Ovary (tissue), 9 donors: ENCODE results near the gene YWHAB. TPM values are rescaled to one million over a fixed set of nuclear protein-coding genes. Genes with fewer than 3 reads are reported as not detected.

Experiments used
- DNase-seq, 5 donors: peaks; one replicate each; pipeline ENCODE4 v3.0.0-alpha.2; 2019 to 2020
- H3K27ac ChIP-seq, 2 donors: fragments of 200-600 bp; one replicate each; pipeline versions ENCODE4 v1.5.1 to v1.8.0; 2019 to 2022
- H3K27me3 ChIP-seq: fragments of 200-600 bp; one replicate; pipeline ENCODE4 v1.8.0; 2022
- H3K36me3 ChIP-seq: fragments of 200-600 bp; sonication (generic); one replicate; pipeline ENCODE4 v1.5.1; 2019
- H3K4me1 ChIP-seq: one replicate; pipeline ENCODE4 v1.8.1; 2013; ENCODE audit warnings: mild to moderate bottlenecking, moderate library complexity; ENCODE audit not compliant: insufficient read depth
- H3K4me3 ChIP-seq: fragments of 200-600 bp; sonication (generic); one replicate; pipeline ENCODE4 v1.5.1; 2017
- H3K9me3 ChIP-seq, 2 donors: fragments of 200-600 bp in 1 of 2; sonication (generic) in 1 of 2; one replicate each; pipeline versions ENCODE4 v1.5.1 to v1.8.1; 2013 to 2019; ENCODE audit warnings: mild to moderate bottlenecking in 1 of 2, moderate library complexity in 1 of 2
- CTCF ChIP-seq, 3 donors: fragments of 450-650 bp in 2 of 3; fragments of 200-600 bp in 1 of 3; IDR thresholded peaks; one replicate each; pipeline versions ENCODE4 v1.5.1 to v1.8.0; 2016 to 2022; ENCODE audit warnings: antibody characterized with exemption in 3 of 3, mild to moderate bottlenecking in 1 of 3
- EP300 ChIP-seq: sonication (generic); formaldehyde crosslinking; IDR thresholded peaks from one replicate; pipeline ENCODE4 v1.6.1; 2017; ENCODE audit warnings: antibody characterized with exemption
- POLR2A ChIP-seq: fragments of 450-650 bp; IDR thresholded peaks from one replicate; pipeline ENCODE4 v1.6.1; 2017; ENCODE audit warnings: antibody characterized with exemption, mild to moderate bottlenecking, moderate library complexity
- WGBS, 3 donors: extraction: QIAGEN DNeasy Blood & Tissue Kit in 1 of 3; methylation state at CpG; one replicate each; pipeline versions ENCODE4 v1.1.5 to v1.1.7; 2013 to 2017; 5-methylcytosine and 5-hydroxymethylcytosine counted together
- intact Hi-C, 4 donors: fragments of 100-400 bp; cut with DNase I; formaldehyde crosslinking; loops; one replicate each; pipeline versions ENCODE4 v1.11.0 to v1.15.1; 2022 to 2023
- polyA plus RNA-seq, 2 donors: library from polyadenylated mRNA; stranded (reverse); fragments of 200-250 nt in 1 of 2; fragments of 350-450 nt in 1 of 2; fragmentation: Illumina TruSeq in 1 of 2; extraction: RNeasy Lipid Tissue Mini Kit (QIAGEN cat#74804) in 1 of 2; gene quantifications; one replicate each; pipeline ENCODE4 v1.2.3, GENCODE V29; 2013 to 2014
- total RNA-seq, 7 donors: library from RNA; depleted of rRNA in 2 of 7; stranded (reverse); fragments of >200 nt in 2 of 7; fragmentation: NEBNext Ultra II Directional in 3 of 7; extraction: Animal tissue kit (Norgen Biotek cat#: 25700) in 3 of 7; gene quantifications; one replicate each; pipeline versions ENCODE4 v1.1.0 to v1.2.4, GENCODE V29; 2016 to 2023
- donor health status: DM: no; HTN: no; CAD: no; lungs with moderate emphysema.
- donor health status: DM: no; HTN: no; CAD: no.
- donor health status: Bipolar disorder and iron deficiency.
- donor health status: DM: yes; HTN: yes; CAD: no.
- donor health status: DM: no; HTN: no; CAD: no.
- donor health status: DM: yes; HTN: yes; CAD: no.

The YWHAB gene
- total and polyA plus RNA-seq, 9 donors = 55.1 to 252 (median 117) TPM

- H3K9me3 ChIP-seq = no peaks in the 10 kb centered on the region
- WGBS, 3 donors = 55 to 77% (median 69%) methylated on average over 4 of the region's 4 CpGs
- intact Hi-C loops = no loop called here
- no peaks in the 10 kb centered on the region for H3K27me3 ChIP-seq
- H3K4me1 ChIP-seq = no peaks in the 10 kb centered on the region
- no peak overlapping the region for H3K4me3 ChIP-seq
- no peak overlapping the region for H3K27ac ChIP-seq
- H3K36me3 ChIP-seq = no peaks in the 10 kb centered on the region
- no peak for TF ChIP-seq CTCF (IDR thresholded peaks at IDR 0.05)
- TF ChIP-seq EP300 = no peak
- no peak for TF ChIP-seq POLR2A
- no peak for DNase-seq
These were observed 37.1 kb upstream of the YWHAB start for GRCh38 chr20:44848254-44849015.

- H3K27ac ChIP-seq = no peak overlapping the region
- DNase-seq = no peak
- 83 to 94% (median 86%) methylated on average over 1 of the region's 1 CpG for WGBS, 3 donors
- TF ChIP-seq EP300 (no peak), POLR2A (no peak), CTCF (IDR thresholded peaks at IDR 0.05) (no peak)
- no peaks in the 10 kb centered on the region for H3K27me3 ChIP-seq
- H3K36me3 ChIP-seq = no peaks in the 10 kb centered on the region
- no peak overlapping the region for H3K4me3 ChIP-seq
- H3K4me1 ChIP-seq = no peaks in the 10 kb centered on the region
- intact Hi-C loops = no loop called here
- no peaks in the 10 kb centered on the region for H3K9me3 ChIP-seq
These were observed 35.8 kb upstream of the YWHAB start for GRCh38 chr20:44849703-44850102.

GRCh38 chr20:44850272-44850671 lies 35.2 kb upstream of the YWHAB start:
- no peak for DNase-seq
- Histone ChIP-seq H3K4me3 (no peak overlapping the region), H3K4me1 (no peaks in the 10 kb centered on the region), H3K36me3 (no peaks in the 10 kb centered on the region), H3K27ac (no peak overlapping the region), H3K27me3 (no peaks in the 10 kb centered on the region), H3K9me3 (no peaks in the 10 kb centered on the region)
- TF ChIP-seq EP300 (no peak), POLR2A (no peak), CTCF (IDR thresholded peaks at IDR 0.05) (no peak)
- WGBS, 3 donors = 44 to 66% (median 52%) methylated on average over 3 of the region's 3 CpGs
- intact Hi-C loops = no loop called here

GRCh38 chr20:44850837-44851236 lies 34.7 kb upstream of the YWHAB start:
- no peaks in the 10 kb centered on the region for H3K4me1 ChIP-seq
- H3K4me3 ChIP-seq = no peak overlapping the region
- WGBS, 3 donors = 84% methylated on average over 1 of the region's 1 CpG
- no peak for TF ChIP-seq CTCF (IDR thresholded peaks at IDR 0.05)
- TF ChIP-seq POLR2A = no peak
- no peak for TF ChIP-seq EP300
- no peak overlapping the region for H3K27ac ChIP-seq
- no peaks in the 10 kb centered on the region for H3K27me3 ChIP-seq
- no peaks in the 10 kb centered on the region for H3K9me3 ChIP-seq
- no peaks in the 10 kb centered on the region for H3K36me3 ChIP-seq
- DNase-seq = no peak
- intact Hi-C loops = no loop called here
